ENCODE results near the gene MTX3. TPM values are rescaled to one million over a fixed set of nuclear protein-coding genes. Genes with fewer than 3 reads are reported as not detected.

The MTX3 gene
- total RNA-seq, 1 experiment from 2014 or later: 34.6 TPM

DNA sequence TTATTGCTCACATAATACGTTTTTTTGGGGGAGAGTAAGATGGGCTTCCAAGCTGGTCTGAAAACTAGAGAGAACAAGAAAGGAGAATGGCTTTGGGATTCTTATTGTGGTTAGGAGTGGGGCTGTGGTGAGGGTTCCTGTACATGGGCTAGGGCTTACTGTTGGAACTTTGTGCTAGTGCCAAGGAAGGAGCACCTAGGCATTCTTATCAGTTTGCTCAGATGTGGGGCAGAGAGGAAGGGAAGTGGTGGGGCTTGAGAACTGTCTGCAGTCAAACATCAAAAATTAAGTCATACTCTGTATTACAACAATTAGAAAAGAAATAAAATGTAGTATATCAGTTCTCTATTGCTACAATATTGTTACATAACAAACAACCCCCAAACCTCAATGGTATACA lies 40.0 kb upstream of the MTX3 start:
- ChIA-PET POLR2A (no interaction called here), CTCF (no interaction called here)
- no peak for ATAC-seq
- peaks cover 10% of the 10 kb centered on the region for H3K4me1 Mint-ChIP-seq
- peaks cover 35% of the 10 kb centered on the region for H3K27me3 Mint-ChIP-seq (ENCODE audit: low read depth)
- no peak for DNase-seq (ENCODE audit: low spot score)
- no peak overlapping the region for H3K27ac Mint-ChIP-seq
- TF ChIP-seq, protein P1, sequence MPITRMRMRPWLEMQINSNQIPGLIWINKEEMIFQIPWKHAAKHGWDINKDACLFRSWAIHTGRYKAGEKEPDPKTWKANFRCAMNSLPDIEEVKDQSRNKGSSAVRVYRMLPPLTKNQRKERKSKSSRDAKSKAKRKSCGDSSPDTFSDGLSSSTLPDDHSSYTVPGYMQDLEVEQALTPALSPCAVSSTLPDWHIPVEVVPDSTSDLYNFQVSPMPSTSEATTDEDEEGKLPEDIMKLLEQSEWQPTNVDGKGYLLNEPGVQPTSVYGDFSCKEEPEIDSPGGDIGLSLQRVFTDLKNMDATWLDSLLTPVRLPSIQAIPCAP (CRISPR knock-in tag; IDR thresholded peaks at IDR 0.05): no peak
- TF ChIP-seq ZNF138 (CRISPR knock-in tag; conservative IDR thresholded peaks at IDR 0.05): no peak
- TF ChIP-seq, protein P2, sequence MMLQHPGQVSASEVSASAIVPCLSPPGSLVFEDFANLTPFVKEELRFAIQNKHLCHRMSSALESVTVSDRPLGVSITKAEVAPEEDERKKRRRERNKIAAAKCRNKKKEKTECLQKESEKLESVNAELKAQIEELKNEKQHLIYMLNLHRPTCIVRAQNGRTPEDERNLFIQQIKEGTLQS (CRISPR knock-in tag; conservative IDR thresholded peaks at IDR 0.05): no peak
- no peak for TF ChIP-seq ZNF671 (CRISPR knock-in tag; IDR thresholded peaks at IDR 0.05)
- TF ChIP-seq RORB (CRISPR knock-in tag; IDR thresholded peaks at IDR 0.05): no peak
- H3K9me3 Mint-ChIP-seq: no peaks in the 10 kb centered on the region
- no peak overlapping the region for H3K4me3 Mint-ChIP-seq
- H3K36me3 Mint-ChIP-seq: no peaks in the 10 kb centered on the region

- H3K36me3 Mint-ChIP-seq: no peaks in the 10 kb centered on the region
- no peak for DNase-seq (ENCODE audit: low spot score)
- no peak overlapping the region for H3K4me3 Mint-ChIP-seq
- no peaks in the 10 kb centered on the region for H3K9me3 Mint-ChIP-seq
- no peak overlapping the region for H3K27ac Mint-ChIP-seq
- ATAC-seq: no peak
- TF ChIP-seq ZNF416 (CRISPR knock-in tag; IDR thresholded peaks at IDR 0.05) (no peak), TP53 (CRISPR knock-in tag; IDR thresholded peaks at IDR 0.05) (no peak), TCF7 (CRISPR knock-in tag; IDR thresholded peaks at IDR 0.05; ENCODE audit: low read depth) (no peak), PRRX2 (CRISPR knock-in tag; IDR thresholded peaks at IDR 0.05) (no peak)
- TF ChIP-seq, protein P2 (CRISPR knock-in tag; conservative IDR thresholded peaks at IDR 0.05): no peak
- POLR2A ChIA-PET: interaction anchor here (0.6 kb wide), 1 partner anchor 230 kb away, joined by 4 read pairs; no protein-coding TSS in a partner anchor
- no peaks in the 10 kb centered on the region for H3K27me3 Mint-ChIP-seq (ENCODE audit: low read depth)
- CTCF ChIA-PET: no interaction called here
- 0 out of 2 replicates have a peak, but pooled peaks cover 2% of the 10 kb centered on the region for H3K4me1 Mint-ChIP-seq
Measured at GRCh38 chr5:80026841-80027240, 35.8 kb upstream of the MTX3 start.

- ATAC-seq: no peak
- CTCF ChIA-PET: no interaction called here
Measured at GRCh38 chr5:80025069-80025468, 34.0 kb upstream of the MTX3 start.

More at GRCh38 chr5:80025069-80025468, 34.0 kb upstream of the MTX3 start:
- no peaks in the 10 kb centered on the region for H3K27me3 Mint-ChIP-seq (ENCODE audit: low read depth)
- H3K27ac Mint-ChIP-seq: no peak overlapping the region
- no peak overlapping the region for H3K4me3 Mint-ChIP-seq
- H3K4me1 Mint-ChIP-seq: 0 out of 2 replicates have a peak, but pooled peaks cover 2% of the 10 kb centered on the region
- TF ChIP-seq USF2 (CRISPR knock-in tag; IDR thresholded peaks at IDR 0.05) (no peak), ZNF416 (CRISPR knock-in tag; IDR thresholded peaks at IDR 0.05) (no peak), MYBL2 (CRISPR knock-in tag; IDR thresholded peaks at IDR 0.05) (no peak)
- TF ChIP-seq, protein P3, sequence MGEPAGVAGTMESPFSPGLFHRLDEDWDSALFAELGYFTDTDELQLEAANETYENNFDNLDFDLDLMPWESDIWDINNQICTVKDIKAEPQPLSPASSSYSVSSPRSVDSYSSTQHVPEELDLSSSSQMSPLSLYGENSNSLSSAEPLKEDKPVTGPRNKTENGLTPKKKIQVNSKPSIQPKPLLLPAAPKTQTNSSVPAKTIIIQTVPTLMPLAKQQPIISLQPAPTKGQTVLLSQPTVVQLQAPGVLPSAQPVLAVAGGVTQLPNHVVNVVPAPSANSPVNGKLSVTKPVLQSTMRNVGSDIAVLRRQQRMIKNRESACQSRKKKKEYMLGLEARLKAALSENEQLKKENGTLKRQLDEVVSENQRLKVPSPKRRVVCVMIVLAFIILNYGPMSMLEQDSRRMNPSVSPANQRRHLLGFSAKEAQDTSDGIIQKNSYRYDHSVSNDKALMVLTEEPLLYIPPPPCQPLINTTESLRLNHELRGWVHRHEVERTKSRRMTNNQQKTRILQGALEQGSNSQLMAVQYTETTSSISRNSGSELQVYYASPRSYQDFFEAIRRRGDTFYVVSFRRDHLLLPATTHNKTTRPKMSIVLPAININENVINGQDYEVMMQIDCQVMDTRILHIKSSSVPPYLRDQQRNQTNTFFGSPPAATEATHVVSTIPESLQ (CRISPR knock-in tag; IDR thresholded peaks at IDR 0.05): no peak
- TF ChIP-seq, protein P4, sequence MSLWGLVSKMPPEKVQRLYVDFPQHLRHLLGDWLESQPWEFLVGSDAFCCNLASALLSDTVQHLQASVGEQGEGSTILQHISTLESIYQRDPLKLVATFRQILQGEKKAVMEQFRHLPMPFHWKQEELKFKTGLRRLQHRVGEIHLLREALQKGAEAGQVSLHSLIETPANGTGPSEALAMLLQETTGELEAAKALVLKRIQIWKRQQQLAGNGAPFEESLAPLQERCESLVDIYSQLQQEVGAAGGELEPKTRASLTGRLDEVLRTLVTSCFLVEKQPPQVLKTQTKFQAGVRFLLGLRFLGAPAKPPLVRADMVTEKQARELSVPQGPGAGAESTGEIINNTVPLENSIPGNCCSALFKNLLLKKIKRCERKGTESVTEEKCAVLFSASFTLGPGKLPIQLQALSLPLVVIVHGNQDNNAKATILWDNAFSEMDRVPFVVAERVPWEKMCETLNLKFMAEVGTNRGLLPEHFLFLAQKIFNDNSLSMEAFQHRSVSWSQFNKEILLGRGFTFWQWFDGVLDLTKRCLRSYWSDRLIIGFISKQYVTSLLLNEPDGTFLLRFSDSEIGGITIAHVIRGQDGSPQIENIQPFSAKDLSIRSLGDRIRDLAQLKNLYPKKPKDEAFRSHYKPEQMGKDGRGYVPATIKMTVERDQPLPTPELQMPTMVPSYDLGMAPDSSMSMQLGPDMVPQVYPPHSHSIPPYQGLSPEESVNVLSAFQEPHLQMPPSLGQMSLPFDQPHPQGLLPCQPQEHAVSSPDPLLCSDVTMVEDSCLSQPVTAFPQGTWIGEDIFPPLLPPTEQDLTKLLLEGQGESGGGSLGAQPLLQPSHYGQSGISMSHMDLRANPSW (CRISPR knock-in tag; conservative IDR thresholded peaks at IDR 0.05; ENCODE audit: low read depth): no peak
- H3K36me3 Mint-ChIP-seq: no peaks in the 10 kb centered on the region
- DNase-seq (ENCODE audit: low spot score): no peak
- POLR2A ChIA-PET: no interaction called here
- no peaks in the 10 kb centered on the region for H3K9me3 Mint-ChIP-seq
